ENCODE data around the gene GGN.

The GGN gene

DNA sequence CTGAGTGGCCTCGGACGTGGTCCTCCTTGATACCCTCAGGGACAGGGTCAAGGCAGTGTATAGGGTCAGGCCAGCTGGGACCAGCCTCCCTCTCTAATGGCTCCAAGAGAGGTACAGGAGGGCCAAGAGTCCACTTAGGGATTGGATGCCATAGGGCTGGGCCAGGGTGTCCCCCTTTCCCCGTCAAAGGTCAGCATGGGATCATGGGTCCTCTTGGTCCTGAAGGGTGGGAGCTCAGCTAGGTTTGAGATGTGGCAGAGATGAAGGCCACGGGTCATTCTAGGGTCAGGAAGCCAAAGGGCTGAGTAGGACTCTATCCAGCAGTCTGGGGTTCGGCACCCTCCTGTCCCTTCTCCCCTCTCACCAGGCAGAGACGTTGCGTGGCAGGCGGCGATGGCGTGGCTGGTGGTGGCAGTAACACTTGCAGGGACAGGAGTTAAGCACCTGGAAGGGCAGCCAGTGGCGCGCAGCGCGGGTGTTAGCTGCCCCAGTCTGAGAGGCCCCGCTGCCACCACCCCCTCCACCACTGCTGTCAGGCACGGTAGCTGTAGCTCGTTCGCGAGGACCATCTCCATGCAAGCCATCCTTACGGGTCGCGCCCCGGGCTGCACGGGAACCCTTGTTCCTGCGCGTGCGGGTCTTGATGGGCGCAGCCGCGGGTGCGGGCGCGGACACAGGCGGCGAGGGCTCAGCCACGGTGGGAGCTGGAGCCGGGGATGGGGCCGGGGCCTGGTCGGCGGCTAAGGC lies 2.6 kb downstream of the GGN start:
- TF ChIP-seq, protein P1, sequence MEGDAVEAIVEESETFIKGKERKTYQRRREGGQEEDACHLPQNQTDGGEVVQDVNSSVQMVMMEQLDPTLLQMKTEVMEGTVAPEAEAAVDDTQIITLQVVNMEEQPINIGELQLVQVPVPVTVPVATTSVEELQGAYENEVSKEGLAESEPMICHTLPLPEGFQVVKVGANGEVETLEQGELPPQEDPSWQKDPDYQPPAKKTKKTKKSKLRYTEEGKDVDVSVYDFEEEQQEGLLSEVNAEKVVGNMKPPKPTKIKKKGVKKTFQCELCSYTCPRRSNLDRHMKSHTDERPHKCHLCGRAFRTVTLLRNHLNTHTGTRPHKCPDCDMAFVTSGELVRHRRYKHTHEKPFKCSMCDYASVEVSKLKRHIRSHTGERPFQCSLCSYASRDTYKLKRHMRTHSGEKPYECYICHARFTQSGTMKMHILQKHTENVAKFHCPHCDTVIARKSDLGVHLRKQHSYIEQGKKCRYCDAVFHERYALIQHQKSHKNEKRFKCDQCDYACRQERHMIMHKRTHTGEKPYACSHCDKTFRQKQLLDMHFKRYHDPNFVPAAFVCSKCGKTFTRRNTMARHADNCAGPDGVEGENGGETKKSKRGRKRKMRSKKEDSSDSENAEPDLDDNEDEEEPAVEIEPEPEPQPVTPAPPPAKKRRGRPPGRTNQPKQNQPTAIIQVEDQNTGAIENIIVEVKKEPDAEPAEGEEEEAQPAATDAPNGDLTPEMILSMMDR (IDR thresholded peaks at IDR 0.05; ENCODE audit: low read depth, low read length): no peak
- DNase-seq (ENCODE audit: extremely low read depth, low read depth): no peak

DNA sequence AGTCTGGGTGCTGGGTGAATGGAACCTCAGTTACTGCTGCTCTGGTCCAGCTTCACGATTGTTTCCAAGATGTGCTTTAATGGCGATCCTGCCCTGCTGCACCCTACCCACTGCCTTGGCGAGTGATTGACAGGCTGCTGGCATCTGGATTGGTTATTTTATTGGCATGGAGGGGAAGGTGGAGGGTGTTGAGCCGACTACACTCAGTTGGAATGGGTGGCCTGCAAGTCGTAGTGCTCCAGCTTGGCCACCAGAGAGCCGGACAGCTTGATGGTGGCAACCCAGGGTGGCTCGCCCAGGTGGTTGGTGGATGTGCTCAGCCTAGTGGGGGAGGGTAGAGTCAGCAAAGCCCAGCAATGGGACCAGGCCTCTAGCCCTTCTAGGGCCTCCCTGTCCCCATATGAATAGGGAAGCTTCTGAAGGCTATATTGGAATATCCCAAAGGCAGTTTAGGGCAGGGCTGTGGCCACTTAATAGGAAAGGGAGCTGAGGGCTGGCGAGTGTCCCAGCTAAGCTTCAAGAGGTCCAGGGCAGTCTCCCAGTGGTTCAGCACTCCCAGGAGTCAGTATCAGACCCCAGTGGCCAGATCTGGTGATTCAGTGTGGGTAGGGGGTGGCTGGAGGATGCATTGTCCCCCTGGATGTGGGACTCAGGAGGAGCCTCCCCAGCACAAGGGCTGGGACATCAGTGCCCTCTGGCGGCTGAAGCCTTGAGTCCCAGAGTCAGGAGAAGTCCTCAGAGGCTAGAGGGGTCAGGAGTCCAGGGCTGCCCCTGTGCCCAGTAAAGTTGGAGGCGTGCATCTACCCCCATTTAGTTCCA lies 3.4 kb downstream of the GGN start:
- TF ChIP-seq, protein P1 (IDR thresholded peaks at IDR 0.05; ENCODE audit: low read depth, low read length): peak; percentile 18
- no peak for DNase-seq (ENCODE audit: extremely low read depth, low read depth)

DNA sequence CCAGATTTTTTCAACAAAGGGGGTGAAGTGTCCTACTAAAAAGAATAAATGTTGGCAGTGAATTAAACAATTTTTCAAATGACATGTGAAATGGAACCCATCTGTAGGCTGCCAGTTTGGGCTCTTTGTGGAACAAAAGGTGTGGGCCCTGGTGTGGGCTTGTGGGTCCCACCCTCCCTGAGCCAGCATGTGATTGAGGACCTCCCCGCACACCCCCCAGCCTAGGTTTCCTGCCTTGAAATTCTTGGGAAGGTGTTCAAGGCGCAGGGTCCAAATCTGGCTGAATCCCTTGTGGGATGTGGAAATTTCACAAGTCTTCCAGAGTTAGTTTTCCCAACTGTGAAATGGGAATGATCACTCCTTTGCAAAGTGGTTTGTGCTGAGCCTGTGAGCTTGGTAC lies 4.1 kb downstream of the GGN start:
- TF ChIP-seq, protein P1 (IDR thresholded peaks at IDR 0.05; ENCODE audit: low read depth, low read length): no peak
- no peak for DNase-seq (ENCODE audit: extremely low read depth, low read depth)

DNA sequence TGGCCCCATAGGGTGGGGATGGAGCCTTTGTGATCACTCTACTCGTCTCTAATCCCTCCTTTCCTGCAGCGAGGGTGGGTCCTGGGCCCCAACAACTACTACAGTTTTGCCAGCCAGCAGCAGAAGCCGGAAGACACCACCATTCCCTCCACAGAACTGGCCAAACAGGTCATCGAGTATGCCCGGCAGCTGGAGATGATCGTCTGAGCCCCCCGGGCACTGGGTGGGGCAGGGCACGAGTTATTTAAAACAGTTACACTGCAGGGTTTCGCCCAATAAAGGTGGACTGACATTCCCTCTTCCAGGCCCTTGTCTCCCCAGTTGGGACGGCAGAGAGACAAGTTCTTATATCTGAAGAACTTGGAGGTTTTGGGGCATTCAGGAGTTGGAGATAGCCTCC lies 4.7 kb downstream of the GGN start:
- TF ChIP-seq, protein P1 (IDR thresholded peaks at IDR 0.05; ENCODE audit: low read depth, low read length): no peak
- DNase-seq (ENCODE audit: extremely low read depth, low read depth): no peak

DNA sequence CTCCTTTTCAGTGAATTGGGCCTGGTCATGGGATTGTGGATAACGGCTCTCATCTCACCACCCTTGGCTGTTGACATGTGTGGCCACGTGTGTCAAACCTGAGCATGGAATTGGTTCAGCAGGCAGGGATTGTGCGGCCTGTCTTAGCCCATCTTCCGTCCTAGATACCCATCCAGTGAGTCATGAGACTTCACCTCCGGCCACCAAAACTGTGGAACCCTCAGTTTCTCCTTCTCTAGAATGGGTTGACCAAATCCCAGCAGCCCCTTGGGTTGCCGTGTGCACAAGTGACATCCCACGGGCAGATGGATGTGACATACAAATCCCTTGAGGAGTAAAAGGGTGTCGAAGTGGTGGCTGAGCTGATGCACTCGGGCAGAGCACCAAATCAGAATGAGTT lies 6.7 kb downstream of the GGN start:
- TF ChIP-seq, protein P1 (IDR thresholded peaks at IDR 0.05; ENCODE audit: low read depth, low read length): no peak
- DNase-seq (ENCODE audit: extremely low read depth, low read depth): no peak

DNA sequence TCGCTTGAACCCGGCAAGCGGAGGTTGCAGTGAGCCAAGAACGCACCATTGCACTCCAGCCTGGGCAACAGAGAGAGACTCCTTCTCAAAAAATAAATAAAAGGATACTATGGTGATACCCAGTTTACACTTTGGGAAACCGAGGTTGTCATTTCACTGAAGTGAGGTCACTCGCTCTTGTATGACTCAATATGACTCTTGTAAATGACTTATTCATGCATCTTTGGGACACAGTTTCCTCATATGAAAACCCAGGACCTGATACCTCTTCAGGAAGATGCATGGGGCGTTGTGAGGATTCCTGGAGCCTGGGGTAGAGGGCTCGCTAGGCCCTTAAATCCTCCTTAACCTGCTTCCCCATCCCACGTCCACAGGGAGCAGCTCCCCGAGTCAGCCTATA lies 9.0 kb downstream of the GGN start:
- DNase-seq (ENCODE audit: extremely low read depth, low read depth): no peak
- TF ChIP-seq, protein P1 (IDR thresholded peaks at IDR 0.05; ENCODE audit: low read depth, low read length): no peak

DNA sequence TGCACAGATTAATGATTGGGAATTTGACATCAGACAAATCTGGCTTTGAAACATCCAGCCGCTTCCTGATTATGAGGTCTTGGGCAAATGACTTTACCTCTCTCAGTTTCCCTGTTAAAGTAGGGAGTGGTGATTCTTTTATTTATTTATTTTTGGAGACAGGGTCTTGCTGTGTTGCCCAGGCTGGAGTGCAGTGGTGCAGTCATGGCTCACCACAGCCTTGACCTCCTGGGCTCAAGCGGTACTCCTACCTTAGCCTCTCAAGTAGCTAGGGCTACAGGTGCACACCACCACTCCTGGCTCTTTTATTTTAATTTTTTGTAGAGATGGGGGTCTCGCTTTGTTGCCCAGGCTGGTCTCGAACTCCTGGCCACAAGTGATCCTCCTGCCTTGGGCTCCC lies 10.8 kb downstream of the GGN start:
- TF ChIP-seq, protein P1 (IDR thresholded peaks at IDR 0.05; ENCODE audit: low read depth, low read length): no peak
- DNase-seq (ENCODE audit: extremely low read depth, low read depth): no peak
